Stimulated activated CD8-positive, alpha-beta memory T cell treated with anti-CD3 and anti-CD28 coated beads, Interleukin-7, amount 100 ng/mL, for 1 hour (primary cell): ENCODE measurements around the gene NPM1.
"Not testable (repeated sequence)": the region's sequence is repeated elsewhere in the genome, so short reads cannot be mapped to it uniquely, and the experiment has no call there.

Experiments used
- DNase-seq, 2 donors: peaks; one replicate each; pipeline ENCODE4 v3.0.0-alpha.2; 2020; ENCODE audit warnings: low read depth in 2 of 2

The NPM1 gene

GRCh38 chr5:171413153-171413910 is 25.7 kb downstream of the NPM1 start:
- DNase-seq: no peak

DNA sequence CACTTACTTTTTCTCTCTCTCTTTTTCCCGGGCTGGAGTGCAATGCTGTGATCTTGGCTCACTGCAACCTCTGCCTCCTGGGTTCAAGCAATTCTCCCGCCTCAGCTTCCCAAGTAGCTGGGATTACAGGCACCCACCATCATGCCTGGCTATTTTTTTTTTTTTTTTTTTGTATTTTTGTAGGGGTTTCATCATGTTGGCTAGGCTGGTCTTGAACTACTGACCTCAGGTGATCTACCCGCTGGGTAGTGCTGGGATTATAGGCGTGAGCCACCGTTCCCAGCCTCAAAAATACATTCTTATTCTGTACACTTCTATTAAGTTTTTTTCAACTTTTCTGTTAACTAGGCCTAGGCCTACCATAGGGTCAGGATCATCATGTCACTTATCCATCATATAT is 26.3 kb downstream of the NPM1 start:
- not testable (repeated sequence) for DNase-seq

DNA sequence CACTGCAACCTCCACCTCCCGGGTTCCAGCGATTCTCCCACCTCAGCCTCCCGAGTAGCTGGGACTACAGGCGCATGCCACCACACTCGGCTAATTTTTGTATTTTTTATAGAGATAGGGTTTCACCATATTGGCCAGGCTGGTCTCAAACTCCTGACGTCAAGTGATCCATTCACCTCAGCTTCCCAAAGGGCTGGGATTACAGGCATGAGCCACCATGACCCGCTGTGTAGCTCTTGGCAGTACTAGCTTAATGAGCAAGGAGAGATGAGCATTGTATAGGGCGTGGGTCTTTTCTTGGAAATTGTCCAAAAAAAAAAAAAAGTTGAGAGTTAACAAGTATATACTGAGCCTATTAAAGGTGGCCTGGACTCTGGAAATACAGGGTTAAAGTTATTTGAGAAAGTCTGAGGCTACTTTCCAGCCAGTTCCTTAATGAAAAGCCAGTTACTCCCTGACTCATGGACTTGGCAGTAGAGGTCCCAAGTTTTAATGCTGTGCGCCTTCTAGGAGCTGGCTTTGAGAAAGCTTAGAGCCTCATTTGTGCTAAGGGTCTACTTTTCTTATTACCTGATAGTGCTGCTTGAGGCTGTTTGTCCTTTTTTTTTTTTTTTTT is 27.6 kb downstream of the NPM1 start:
- DNase-seq: no peak

DNA sequence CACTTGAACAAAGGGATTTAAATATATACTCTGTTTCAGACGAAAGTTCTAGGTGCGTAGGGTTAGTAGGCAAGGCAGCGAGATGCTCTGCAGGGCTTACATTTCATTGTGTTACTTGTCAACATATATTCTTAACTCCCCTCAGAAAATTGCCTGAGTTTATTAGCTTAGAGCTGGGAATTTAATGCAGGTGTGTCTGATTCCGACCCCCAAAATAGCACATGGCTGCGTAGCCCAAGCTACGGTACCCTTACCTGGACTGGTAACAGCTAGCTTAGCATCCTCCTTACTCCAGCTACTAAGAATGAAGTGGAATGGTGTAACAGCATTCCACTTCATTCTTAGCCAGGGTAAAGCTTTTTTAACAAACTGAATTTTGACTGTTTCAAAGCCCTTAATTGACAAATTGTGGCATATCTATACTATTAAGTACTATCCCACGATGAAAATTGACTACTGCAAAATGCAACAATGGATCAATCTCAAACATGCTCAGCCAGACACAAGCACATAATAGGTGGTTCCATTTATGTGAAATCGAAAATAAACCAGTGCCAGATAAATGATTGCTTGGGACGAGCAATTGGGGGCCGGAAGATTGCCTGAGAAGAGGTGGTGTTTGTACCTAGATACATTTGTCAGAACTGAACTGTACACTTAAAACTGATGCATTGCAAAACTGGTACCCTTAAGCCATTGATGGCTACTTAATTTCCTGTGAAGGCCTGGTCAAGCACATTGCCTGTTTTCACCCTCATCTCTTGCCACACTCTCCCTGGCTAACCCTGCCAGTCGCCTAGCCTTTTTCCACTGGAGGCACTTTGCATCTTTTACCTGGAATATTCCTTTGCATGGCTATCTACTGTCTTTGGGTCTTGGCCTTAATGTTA is 28.8 kb downstream of the NPM1 start:
- no peak for DNase-seq

DNA sequence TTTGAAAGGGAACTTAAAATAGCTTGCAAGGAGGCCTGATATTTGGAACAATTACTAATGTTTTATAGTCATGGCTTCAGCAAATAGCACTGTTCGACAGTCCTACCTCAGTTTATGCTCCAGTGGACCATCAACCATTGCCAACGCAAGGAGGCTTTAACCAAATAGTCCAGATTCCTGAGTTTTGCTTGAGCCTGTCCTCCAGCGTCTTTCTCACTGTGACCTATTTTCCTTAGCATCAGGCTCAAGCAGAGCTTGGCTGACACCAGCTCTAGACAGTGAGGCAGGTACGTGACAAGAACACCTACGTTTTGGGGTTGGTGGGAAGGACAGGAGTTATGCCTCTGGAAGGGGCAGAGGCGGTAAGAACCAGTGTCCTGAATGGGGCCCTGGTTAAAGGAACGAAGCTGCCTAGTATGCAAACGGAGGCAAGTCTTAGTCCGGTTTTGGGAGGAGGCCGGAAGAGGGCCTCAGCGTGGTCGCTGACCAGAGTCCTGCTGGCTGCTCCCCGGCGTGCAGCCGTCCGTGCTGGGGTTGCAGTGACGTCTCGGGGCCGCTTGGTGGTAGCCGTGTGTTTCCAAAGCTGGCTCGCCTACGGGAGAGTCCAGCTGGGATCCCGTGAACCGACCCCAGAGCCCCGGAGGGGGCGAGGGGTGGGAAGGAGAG is 30.8 kb downstream of the NPM1 start:
- no peak for DNase-seq

GRCh38 chr5:171418982-171419687 is 31.5 kb downstream of the NPM1 start, which contains the start of gene FGF18:
Gene FGF18 (plus strand): TSS chr5:171419647. CDS start chr5:171420200, 553 bp downstream.
- DNase-seq: no peak

- no peak for DNase-seq
These were observed 32.2 kb downstream of the NPM1 start for GRCh38 chr5:171419688-171420430.

- DNase-seq: no peak
These were observed 33.0 kb downstream of the NPM1 start for GRCh38 chr5:171420431-171421241.

GRCh38 chr5:171421331-171422262 is 33.9 kb downstream of the NPM1 start:
- no peak for DNase-seq

DNA sequence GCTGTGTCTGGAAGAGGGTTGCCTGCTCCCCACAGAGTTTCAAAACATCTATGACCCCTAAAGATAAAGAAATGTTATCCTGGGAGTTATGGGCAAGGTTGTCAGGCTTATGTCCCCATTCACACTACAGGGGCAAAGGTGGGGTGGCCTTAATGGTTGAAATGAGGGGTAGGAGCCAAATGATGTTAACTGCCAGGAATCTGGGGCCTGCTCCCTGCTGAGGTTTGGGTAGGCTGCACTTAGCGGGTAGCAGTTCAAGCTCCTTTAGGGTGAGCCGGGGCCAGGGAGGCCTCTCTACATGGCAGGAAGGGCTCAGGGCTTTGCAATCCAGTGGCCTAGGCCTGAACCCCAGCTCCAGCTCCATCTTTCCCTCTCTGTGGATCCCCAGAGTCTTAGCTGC is 34.8 kb downstream of the NPM1 start:
- no peak for DNase-seq

DNA sequence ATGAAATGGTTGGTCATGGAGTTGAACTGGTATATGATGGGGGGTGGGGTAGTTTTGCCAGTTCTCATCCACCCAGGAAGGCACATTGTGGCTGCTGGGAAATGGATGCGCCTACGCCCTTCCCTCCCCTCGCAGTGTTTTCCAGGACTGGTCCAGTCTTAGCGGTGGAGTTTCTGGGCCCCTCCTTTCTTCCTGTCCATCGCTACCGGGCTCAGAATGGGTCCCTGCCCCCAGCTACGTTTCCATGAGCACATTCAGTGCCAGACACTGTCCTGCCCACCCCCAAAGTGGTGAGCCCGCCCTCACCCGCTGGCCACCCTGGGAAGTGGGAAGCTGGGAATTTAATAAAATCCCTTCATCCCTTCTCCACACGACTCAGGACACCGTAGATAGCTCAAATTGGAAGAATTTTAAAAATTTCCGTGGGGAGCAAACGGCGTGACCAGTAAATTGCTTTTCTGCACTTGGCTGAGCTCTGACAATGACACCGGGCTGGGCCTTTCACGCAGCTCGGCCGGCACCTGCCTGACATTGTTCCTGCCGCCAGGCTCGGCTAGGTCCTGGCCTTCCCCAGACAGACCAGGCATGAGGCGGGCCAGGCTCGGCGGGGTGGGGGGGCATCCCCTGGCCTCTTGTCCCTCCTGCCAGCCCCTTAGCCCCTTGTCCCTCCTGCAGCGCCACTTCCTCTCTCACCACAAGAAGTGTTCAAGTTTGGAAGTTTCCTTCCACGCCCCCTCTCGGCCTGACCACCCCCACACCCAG is 35.4 kb downstream of the NPM1 start:
- DNase-seq: no peak

DNA sequence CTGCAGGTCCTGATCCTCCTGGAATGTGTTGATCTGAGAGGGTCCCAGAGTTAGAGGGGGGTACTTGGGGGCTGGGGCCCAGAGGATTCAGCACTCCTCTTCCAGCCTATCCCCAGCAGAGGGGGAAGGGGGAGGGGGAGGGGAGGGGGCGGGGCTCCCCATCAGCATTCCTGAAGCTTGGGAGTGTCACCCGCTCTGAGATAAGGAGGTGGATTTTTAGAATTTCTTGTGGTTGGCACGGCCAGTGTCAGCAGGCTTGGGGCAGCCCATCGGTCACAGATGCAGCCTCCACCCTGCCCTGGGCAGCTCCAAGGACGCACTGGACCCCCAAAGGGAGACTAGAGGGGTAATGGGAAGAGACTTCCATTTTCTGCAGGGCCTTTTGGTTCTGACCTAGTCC is 37.1 kb downstream of the NPM1 start:
- no peak for DNase-seq

GRCh38 chr5:171425596-171426244 is 38.1 kb downstream of the NPM1 start:
- no peak for DNase-seq

- DNase-seq: no peak
These were observed 38.6 kb downstream of the NPM1 start for GRCh38 chr5:171426266-171426665.

- DNase-seq: no peak
These were observed 39.0 kb downstream of the NPM1 start for GRCh38 chr5:171426680-171427079.

- DNase-seq: no peak
These were observed 39.9 kb downstream of the NPM1 start for GRCh38 chr5:171427318-171428167.
